H54 (cell line): ENCODE measurements around the gene POLQ.

Source experiments
- DNase-seq: peaks from one replicate; pipeline ENCODE4 v3.0.0; 2011; ENCODE audit warnings: low spot score, mixed read lengths; ENCODE audit not compliant: insufficient read length
- FAIRE-seq: peaks from 3 replicates; lab custom pipeline; 2011; peaks lifted over from hg19 to GRCh38; lab: Jason Lieb, UNC
- POLR2A ChIP-seq: IDR thresholded peaks from 2 replicates; pipeline ENCODE4 v1.6.1; 2011; ENCODE audit warnings: low read depth, mild to moderate bottlenecking, low read length

POLQ gene

GRCh38 chr3:121545049-121545573, 677 bp downstream of the POLQ start:
- no peak for DNase-seq
- FAIRE-seq: no peak
- no peak for TF ChIP-seq POLR2A

- DNase-seq: no peak
- no peak for FAIRE-seq
- no peak for TF ChIP-seq POLR2A
Observed at GRCh38 chr3:121542924-121543323, 2.9 kb downstream of the POLQ start.

GRCh38 chr3:121531269-121531668, 14.5 kb downstream of the POLQ start:
- no peak for TF ChIP-seq POLR2A
- DNase-seq (no peak), FAIRE-seq (no peak)

GRCh38 chr3:121529308-121529707, 16.5 kb downstream of the POLQ start:
- DNase-seq: no peak
- no peak for FAIRE-seq

GRCh38 chr3:121520510-121520909, 25.3 kb downstream of the POLQ start:
- no peak for TF ChIP-seq POLR2A
- FAIRE-seq (no peak), DNase-seq (no peak)

More at GRCh38 chr3:121529308-121529707, 16.5 kb downstream of the POLQ start:
- TF ChIP-seq POLR2A: no peak

- DNase-seq (no peak), FAIRE-seq (no peak)
- TF ChIP-seq POLR2A: no peak
Observed at GRCh38 chr3:121517953-121518655, 27.7 kb downstream of the POLQ start.

GRCh38 chr3:121515862-121516261, 29.9 kb downstream of the POLQ start:
- DNase-seq: no peak
- FAIRE-seq: no peak
- TF ChIP-seq POLR2A: no peak

- no peak for TF ChIP-seq POLR2A
- FAIRE-seq (no peak), DNase-seq (no peak)
Observed at GRCh38 chr3:121515313-121515712, 30.5 kb downstream of the POLQ start.

GRCh38 chr3:121514496-121514895, 31.3 kb downstream of the POLQ start:
- no peak for TF ChIP-seq POLR2A
- no peak for FAIRE-seq
- DNase-seq: no peak

- FAIRE-seq: no peak
- no peak for TF ChIP-seq POLR2A
- DNase-seq: no peak
Observed at GRCh38 chr3:121508389-121508788, 37.4 kb downstream of the POLQ start.

GRCh38 chr3:121505256-121505655, 40.5 kb downstream of the POLQ start:
- DNase-seq: no peak
- FAIRE-seq: no peak
- no peak for TF ChIP-seq POLR2A

- no peak for TF ChIP-seq POLR2A
- DNase-seq: no peak
- FAIRE-seq: no peak
Observed at GRCh38 chr3:121504618-121505017, 41.2 kb downstream of the POLQ start.

- no peak for TF ChIP-seq POLR2A
- no peak for DNase-seq
- no peak for FAIRE-seq
Observed at GRCh38 chr3:121496786-121497185, 49.0 kb downstream of the POLQ start.

GRCh38 chr3:121493431-121493830, 52.4 kb downstream of the POLQ start:
- TF ChIP-seq POLR2A: no peak
- no peak for FAIRE-seq
- DNase-seq: no peak
